HUES6 (cell line): ENCODE results near the gene DIS3L2.

Experiments
- H3K27ac ChIP-seq: 2 replicates; pipeline ENCODE4 v1.7.0; 2013; ENCODE audit warnings: low read depth, mild to moderate bottlenecking, low read length, inconsistent platforms
- H3K27me3 ChIP-seq: 2 replicates; pipeline ENCODE4 v1.6.1; 2013; ENCODE audit warnings: low read length; ENCODE audit not compliant: control insufficient read depth, insufficient read depth
- H3K36me3 ChIP-seq: 2 replicates; pipeline ENCODE4 v1.6.1; 2013; ENCODE audit warnings: low read length; ENCODE audit not compliant: control insufficient read depth, insufficient read depth
- H3K4me1 ChIP-seq: 2 replicates; pipeline ENCODE4 v1.6.1; 2013; ENCODE audit warnings: low read length; ENCODE audit not compliant: control insufficient read depth, insufficient read depth
- H3K4me3 ChIP-seq: 2 replicates; pipeline ENCODE4 v1.5.1; 2013; ENCODE audit warnings: low read depth, low read length
- H3K9ac ChIP-seq: one replicate; pipeline ENCODE4 v1.6.1; 2013; ENCODE audit warnings: mild to moderate bottlenecking, low read length
- H3K9me3 ChIP-seq: 2 replicates; pipeline ENCODE4 v1.6.1; 2013; ENCODE audit warnings: low read depth, low read length; ENCODE audit not compliant: control insufficient read depth, insufficient read depth

DIS3L2 gene

GRCh38 chr2:232286001-232286868 is 324.7 kb downstream of the DIS3L2 start:
- no peak overlapping the region for H3K4me3 ChIP-seq
- no peaks in the 10 kb centered on the region for H3K4me1 ChIP-seq
- H3K9me3 ChIP-seq, result no peaks in the 10 kb centered on the region
- H3K36me3 ChIP-seq, result no peaks in the 10 kb centered on the region
- H3K27ac ChIP-seq, result no peak overlapping the region
- no peak overlapping the region for H3K9ac ChIP-seq
- H3K27me3 ChIP-seq, result no peaks in the 10 kb centered on the region

- H3K27me3 ChIP-seq, result no peaks in the 10 kb centered on the region
- no peak overlapping the region for H3K4me3 ChIP-seq
- no peaks in the 10 kb centered on the region for H3K36me3 ChIP-seq
- H3K9ac ChIP-seq, result no peak overlapping the region
- peaks cover under 1% of the 10 kb centered on the region; the same call in 1 of the 2 replicates for H3K4me1 ChIP-seq
- H3K27ac ChIP-seq, result no peak overlapping the region
- H3K9me3 ChIP-seq, result no peaks in the 10 kb centered on the region
Measured at GRCh38 chr2:232287316-232287715, 325.8 kb downstream of the DIS3L2 start.

DNA sequence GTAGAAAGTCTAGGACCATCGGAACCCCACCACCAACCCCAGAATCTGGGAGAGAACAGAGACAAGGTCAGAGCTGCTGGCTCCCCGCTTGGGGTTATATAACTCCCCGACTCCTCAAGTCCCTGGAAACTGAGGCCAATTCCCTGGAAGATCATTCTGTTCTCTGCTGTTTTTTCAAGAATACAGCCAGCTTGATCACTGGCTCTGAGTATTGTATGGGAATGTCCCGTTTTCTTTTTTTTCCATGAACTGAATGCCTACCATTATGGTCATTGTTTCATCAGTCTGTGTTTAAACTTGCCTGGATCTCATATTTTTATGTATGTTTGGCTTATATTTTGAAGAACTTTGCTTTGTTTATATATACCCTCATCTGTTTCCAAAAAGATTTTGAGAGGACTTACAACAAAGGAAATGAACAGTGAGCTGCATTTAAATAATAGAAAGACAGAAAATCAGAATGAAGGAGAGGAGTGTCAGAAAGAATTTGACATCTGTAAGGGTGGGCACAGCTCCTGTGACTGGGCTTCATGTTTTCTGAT is 327.0 kb downstream of the DIS3L2 start:
- Histone ChIP-seq H3K9me3 (no peaks in the 10 kb centered on the region), H3K9ac (no peak overlapping the region), H3K27me3 (no peaks in the 10 kb centered on the region), H3K4me3 (no peak overlapping the region), H3K4me1 (peaks cover 13% of the 10 kb centered on the region), H3K36me3 (no peaks in the 10 kb centered on the region), H3K27ac (no peak overlapping the region)

GRCh38 chr2:232290668-232291067 is 329.2 kb downstream of the DIS3L2 start:
- Histone ChIP-seq H3K36me3 (no peaks in the 10 kb centered on the region), H3K9ac (no peak overlapping the region), H3K4me3 (no peak overlapping the region), H3K27me3 (no peaks in the 10 kb centered on the region), H3K4me1 (peaks cover 13% of the 10 kb centered on the region), H3K27ac (no peak overlapping the region), H3K9me3 (no peaks in the 10 kb centered on the region)

DNA sequence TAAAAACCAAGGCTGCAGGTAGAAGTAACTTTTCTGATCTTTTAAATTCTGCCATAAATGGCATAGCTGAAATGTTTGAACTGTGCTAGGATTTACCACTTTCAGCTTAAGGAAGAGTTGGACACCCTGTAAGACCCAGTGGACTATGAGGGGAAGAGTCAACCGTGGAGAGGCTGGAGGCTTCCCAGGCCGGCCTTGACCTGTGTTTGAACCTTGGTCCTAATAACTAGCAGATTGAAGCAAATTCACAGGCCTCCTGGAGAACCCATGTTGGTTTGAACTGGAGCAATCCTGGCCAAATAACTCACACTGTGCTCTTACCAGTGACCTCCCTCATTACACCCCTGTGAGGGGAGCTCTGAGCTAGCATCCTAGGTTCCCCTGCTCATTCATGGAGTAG is 329.8 kb downstream of the DIS3L2 start:
- H3K27me3 ChIP-seq, result no peaks in the 10 kb centered on the region
- H3K27ac ChIP-seq, result no peak overlapping the region
- no peak overlapping the region for H3K9ac ChIP-seq
- H3K4me1 ChIP-seq, result peaks cover 13% of the 10 kb centered on the region
- H3K9me3 ChIP-seq, result no peaks in the 10 kb centered on the region
- H3K4me3 ChIP-seq, result no peak overlapping the region
- no peaks in the 10 kb centered on the region for H3K36me3 ChIP-seq

- no peaks in the 10 kb centered on the region for H3K36me3 ChIP-seq
- no peaks in the 10 kb centered on the region for H3K27me3 ChIP-seq
- no peak overlapping the region for H3K27ac ChIP-seq
- H3K9ac ChIP-seq, result no peak overlapping the region
- H3K4me1 ChIP-seq, result peaks cover 13% of the 10 kb centered on the region
- H3K9me3 ChIP-seq, result no peaks in the 10 kb centered on the region
- no peak overlapping the region for H3K4me3 ChIP-seq
Measured at GRCh38 chr2:232292395-232293154, 331.1 kb downstream of the DIS3L2 start.

- no peak overlapping the region for H3K27ac ChIP-seq
- H3K27me3 ChIP-seq, result no peaks in the 10 kb centered on the region
- peaks cover 13% of the 10 kb centered on the region for H3K4me1 ChIP-seq
- H3K4me3 ChIP-seq, result no peak overlapping the region
- no peak overlapping the region for H3K9ac ChIP-seq
- H3K36me3 ChIP-seq, result no peaks in the 10 kb centered on the region
- no peaks in the 10 kb centered on the region for H3K9me3 ChIP-seq
Measured at GRCh38 chr2:232293191-232293590, 331.7 kb downstream of the DIS3L2 start.

DNA sequence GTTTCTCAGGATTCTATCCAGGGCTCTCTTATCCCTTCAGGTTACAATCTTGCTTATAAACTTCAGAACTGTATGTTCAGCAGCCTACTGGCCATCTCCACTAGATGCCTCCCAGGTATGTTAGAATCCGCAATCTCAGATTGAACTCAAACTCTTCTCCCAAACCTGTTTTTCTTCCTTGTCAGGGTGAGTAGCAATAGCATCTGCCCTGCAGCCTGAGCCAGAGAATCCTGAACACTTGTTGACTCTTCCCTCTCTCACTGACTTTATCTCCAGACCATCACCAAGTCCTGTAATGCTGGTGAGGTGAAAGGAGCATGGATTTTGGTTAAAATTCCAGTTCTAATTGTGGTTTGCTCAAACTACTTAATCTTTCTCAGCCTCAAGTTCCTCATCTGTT is 334.5 kb downstream of the DIS3L2 start:
- Histone ChIP-seq H3K27ac (no peak overlapping the region), H3K4me3 (no peak overlapping the region), H3K4me1 (peaks cover 13% of the 10 kb centered on the region), H3K27me3 (no peaks in the 10 kb centered on the region), H3K36me3 (peaks cover 3% of the 10 kb centered on the region; the same call in 1 of the 2 replicates), H3K9ac (no peak overlapping the region), H3K9me3 (no peaks in the 10 kb centered on the region)

- Histone ChIP-seq H3K9me3 (no peaks in the 10 kb centered on the region), H3K27ac (no peak overlapping the region)
Measured at GRCh38 chr2:232296776-232297525, 335.4 kb downstream of the DIS3L2 start.

DNA sequence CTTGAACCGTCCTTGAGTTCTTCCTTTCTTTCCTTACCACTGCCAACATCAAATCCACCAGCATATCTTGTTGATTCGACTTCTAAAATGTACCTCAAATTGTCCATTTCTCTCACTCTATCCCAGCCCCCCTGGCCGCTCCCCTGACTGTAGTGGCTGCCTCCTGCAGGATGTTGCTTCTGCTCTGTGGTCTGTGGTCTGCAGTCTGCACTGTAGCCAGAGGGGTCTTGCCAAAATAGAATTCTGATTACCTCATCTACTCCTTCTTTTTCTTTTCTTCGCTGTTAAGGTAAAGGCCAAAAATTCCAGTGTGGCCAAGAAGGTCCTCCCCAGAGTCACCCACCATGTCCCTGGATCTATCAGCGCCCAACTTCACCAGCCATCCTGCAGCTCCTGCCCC is 337.6 kb downstream of the DIS3L2 start:
- Histone ChIP-seq H3K36me3 (peaks cover 3% of the 10 kb centered on the region; the same call in 1 of the 2 replicates), H3K4me1 (no peaks in the 10 kb centered on the region), H3K27me3 (no peaks in the 10 kb centered on the region), H3K4me3 (no peak overlapping the region), H3K27ac (no peak overlapping the region), H3K9ac (no peak overlapping the region), H3K9me3 (no peaks in the 10 kb centered on the region)

More at GRCh38 chr2:232296776-232297525, 335.4 kb downstream of the DIS3L2 start:
- H3K9ac ChIP-seq, result no peak overlapping the region
- H3K27me3 ChIP-seq, result no peaks in the 10 kb centered on the region
- H3K4me1 ChIP-seq, result peaks cover 13% of the 10 kb centered on the region
- peaks cover 3% of the 10 kb centered on the region; the same call in 1 of the 2 replicates for H3K36me3 ChIP-seq
- no peak overlapping the region for H3K4me3 ChIP-seq
